Stimulated activated naive CD8-positive, alpha-beta T cell treated with anti-CD3 and anti-CD28 coated beads, Interleukin-15, Interleukin-2, amounts not matched to agents 100 U/mL and 50 U/mL, for 24 hours (primary cell): ENCODE measurements around the gene TPBGL.
A peak's percentile ranks its signal among the peaks of the same experiment; 100 is the strongest.

Experiments
- ATAC-seq: fragments of 150-1000 bp; cut with Tn5 transposase; one replicate; pipeline ENCODE4 v1.10.0; 2021
- DNase-seq: peaks from one replicate; pipeline ENCODE4 v3.0.0; 2021

Gene TPBGL

GRCh38 chr11:75212411-75212810 lies 28.2 kb upstream of the TPBGL start:
- no peak for ATAC-seq

GRCh38 chr11:75214411-75214821 lies 26.2 kb upstream of the TPBGL start:
- peak; percentile 86 for DNase-seq
- ATAC-seq: peak; percentile 65

More at GRCh38 chr11:75212411-75212810, 28.2 kb upstream of the TPBGL start:
- no peak for DNase-seq

DNA sequence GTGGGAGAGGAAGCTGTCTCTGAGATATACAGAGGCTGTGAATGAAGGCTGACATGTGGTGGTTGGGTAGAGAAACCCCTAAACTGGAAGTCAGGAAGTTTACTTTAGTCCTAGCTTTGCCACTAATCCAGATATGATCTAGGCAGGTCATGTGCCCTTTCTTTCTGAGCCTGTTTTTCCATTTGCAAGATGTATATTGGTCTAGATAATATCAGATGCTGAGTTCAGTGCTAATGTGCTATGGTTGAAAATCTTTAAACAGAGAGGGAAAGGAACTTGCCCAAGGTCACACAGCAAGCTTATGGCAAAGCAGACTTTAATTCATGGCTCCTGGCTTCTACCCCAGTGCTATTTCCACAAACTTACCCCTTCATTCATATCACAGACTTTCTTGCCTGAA lies 25.7 kb upstream of the TPBGL start:
- no peak for ATAC-seq
- no peak for DNase-seq

GRCh38 chr11:75219869-75220268 lies 20.7 kb upstream of the TPBGL start:
- no peak for ATAC-seq
- DNase-seq: no peak

DNA sequence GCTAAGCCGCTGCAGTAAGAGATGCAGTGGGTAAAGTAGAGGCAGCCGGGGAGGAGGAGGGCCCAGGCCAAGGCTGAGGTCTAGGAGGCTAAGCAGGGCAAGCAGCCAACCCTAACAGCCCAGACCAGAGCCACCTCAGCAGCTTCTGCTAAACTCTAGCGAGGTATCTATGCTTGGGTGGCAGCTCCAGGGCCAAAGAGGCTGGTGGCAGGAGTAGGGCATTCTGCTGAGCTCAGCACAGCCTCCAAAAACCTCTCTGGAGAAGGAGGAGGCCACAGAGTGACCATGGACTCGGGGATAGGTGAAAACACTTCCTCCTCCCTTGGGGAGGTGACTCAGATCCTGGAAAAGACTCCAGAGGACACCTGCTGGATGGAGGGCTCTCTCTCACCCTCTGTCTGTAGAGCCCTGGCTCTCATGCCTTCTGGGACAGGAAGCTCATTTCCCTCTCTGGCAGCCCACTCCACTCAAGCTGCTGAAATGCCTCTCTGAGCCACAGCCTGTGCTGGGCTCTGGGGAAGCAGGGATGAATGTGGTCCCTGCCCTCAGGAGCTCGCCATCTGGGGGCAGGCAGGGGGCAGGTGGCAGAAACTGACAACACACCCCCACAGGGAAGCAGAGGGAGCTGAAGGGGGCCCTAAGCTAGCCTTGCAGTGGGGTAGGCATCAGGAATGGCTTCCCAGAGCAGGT lies 16.5 kb upstream of the TPBGL start:
- ATAC-seq (no peak), DNase-seq (no peak)

DNA sequence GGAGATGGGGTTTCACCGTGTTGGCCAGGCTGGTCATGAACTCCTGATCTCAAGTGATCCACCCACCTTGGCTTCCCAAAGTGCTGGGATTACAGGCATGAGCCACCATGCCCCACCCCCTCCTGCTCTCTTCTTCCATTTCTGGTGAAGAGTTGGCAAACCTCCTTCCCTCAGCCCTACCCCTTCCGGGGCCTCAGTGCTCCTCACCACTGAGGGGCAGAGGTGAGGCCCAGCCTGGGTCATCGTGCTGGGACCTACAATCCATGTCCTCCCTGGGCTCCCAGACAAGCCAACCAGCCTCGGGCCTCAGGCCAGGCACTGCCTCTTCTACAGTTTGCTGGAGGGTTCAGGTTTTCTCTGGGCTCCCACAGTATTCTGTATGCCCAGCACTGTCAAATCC lies 14.8 kb upstream of the TPBGL start:
- ATAC-seq (no peak), DNase-seq (no peak)

DNA sequence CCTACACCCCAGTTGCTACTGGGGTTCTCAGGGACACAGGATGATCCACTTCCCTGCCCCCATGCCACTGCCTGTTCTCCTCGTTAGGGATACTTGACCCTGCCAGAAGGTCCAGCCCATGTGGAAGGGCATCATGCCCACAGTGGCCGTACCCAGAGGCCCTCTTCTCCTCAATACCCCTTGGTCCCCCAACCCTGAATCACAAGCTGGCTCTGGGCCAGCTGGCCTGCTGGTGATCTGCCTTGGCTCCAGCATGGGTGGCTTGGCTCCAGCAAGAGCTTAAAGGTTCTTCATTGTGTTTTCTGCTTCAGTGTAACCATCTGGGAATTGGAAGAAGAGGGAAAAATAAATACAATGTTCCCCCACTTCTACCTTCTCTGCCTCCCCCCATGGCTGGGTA lies 11.1 kb upstream of the TPBGL start:
- DNase-seq (no peak), ATAC-seq (no peak)

DNA sequence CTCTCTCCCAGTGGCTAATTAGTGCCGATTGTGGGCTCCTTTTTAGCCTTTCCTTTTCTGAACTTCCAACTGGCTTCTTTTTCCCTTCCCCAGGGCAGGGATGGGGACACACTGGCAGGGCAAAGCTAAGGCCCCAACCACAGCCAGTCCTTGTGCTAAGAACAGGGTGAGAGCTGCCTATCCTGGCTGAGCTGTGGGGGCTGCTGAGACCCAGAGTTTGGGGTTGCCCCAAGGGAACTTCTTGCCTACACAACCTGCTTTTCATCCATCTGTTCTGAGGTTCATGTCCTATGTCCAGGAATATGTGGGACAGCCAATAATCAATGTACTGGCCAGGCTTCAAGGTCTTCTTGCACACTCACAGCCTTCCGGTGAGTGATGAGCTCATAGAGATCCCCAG lies 10.0 kb upstream of the TPBGL start:
- ATAC-seq (no peak), DNase-seq (no peak)

DNA sequence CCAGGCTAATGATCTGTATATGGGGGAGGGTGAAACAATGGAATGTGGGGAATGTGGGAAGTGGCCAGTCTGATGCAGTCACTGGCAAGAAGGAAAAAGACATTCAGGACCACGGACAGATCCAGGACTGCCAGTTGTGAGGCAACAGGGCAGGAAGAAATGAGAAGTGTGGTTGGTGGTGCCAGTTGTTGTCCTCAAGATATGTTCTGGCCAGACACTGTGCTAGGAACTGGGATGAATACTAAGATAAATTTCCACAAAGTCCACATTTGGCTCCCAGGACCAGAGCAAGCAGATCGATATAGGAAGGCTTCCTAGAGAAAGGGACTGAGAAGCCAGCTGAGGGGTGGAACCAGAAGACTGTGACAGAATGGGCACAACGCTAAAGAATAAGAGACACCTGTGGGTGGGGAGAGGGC lies 6.8 kb upstream of the TPBGL start:
- ATAC-seq (no peak), DNase-seq (peak; percentile 37)

DNA sequence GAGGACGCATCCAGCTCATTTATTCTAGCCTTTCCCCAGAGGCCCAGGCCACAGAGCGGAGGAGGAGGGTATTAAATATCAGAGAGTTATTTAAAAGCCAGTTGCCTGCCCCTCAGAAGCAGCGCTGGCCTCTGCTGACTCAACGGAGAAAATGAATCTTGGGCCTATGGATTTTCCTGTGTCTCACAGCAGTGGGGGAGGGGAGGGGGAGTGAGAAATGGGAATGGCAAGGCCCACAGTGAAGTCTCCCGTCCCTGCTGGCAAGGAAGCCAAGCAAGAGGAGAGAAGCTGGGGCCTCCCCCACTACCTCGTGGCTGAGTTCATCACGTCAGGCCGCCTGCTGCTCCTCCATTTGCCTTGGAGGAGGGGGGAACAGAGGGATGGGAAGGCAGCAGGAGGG lies 4.5 kb upstream of the TPBGL start:
- no peak for ATAC-seq
- DNase-seq: no peak

DNA sequence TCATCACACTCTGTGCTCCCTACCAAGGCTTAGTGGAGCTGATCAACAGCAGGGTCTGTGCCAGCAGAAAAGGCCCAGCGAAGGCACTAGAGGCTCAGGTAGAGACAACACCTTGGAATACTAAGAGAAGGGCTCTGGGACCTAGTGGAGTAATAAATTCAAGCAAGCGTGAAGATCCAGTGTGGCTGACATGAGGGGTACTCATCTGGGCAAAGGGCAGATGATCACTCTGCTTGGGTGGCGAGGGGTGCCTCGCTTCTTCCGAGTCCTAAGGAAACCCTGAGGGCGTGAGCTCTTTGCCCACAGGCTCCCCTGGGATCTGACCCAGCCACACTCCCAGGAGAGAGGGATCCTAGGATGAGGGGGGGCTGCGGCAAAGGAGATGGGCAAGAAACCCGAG lies 3.5 kb upstream of the TPBGL start:
- ATAC-seq: no peak
- no peak for DNase-seq

DNA sequence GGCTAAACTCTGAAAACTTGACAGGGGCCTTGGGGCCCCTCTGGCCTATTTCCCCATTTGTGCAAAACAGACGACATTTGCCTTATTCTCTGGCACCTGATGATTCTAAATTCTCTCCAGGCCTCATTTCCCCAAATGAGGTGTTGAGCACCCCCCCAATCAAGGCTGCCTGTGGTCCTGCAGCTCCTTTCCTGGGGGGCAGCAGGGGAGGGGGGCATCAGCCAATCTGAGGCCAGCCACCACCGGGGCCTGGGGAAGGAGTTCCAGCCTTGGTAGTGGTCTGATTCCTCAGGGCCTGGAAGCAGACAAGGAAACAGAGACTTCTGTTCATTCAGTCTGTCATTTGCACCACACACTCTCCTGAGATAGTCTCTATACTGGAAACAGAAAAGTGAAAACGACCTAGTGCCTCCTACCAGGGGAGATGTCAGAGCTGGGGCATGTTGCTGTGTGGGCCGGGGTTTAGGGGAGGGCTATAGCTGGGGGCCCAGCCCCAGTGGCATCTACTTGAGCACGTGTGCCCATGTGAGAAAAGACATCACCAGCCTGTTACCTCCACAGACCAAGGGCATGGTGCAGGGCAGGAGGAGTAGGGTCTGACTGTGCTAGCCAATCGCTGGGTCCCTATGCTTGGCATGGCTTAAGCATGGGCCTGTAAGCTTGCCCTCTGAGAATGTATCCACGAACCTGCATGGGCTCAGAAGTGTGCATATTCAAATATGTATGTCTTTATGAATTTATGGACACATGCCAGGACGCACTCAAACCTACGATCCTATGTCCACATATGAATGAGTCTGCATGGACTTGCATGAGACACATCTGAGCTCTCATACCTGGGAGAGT lies 1.8 kb upstream of the TPBGL start:
- ATAC-seq (no peak), DNase-seq (no peak)

GRCh38 chr11:75239531-75240290 lies 863 bp upstream of the TPBGL start:
- no peak for ATAC-seq
- DNase-seq: no peak

GRCh38 chr11:75241036-75241905 lies 697 bp downstream of the TPBGL start:
- DNase-seq (peak; percentile 91), ATAC-seq (peak; percentile 89)

- ATAC-seq (peak; percentile 30), DNase-seq (no peak)
Measured at GRCh38 chr11:75241906-75242644, 1.5 kb downstream of the TPBGL start.

DNA sequence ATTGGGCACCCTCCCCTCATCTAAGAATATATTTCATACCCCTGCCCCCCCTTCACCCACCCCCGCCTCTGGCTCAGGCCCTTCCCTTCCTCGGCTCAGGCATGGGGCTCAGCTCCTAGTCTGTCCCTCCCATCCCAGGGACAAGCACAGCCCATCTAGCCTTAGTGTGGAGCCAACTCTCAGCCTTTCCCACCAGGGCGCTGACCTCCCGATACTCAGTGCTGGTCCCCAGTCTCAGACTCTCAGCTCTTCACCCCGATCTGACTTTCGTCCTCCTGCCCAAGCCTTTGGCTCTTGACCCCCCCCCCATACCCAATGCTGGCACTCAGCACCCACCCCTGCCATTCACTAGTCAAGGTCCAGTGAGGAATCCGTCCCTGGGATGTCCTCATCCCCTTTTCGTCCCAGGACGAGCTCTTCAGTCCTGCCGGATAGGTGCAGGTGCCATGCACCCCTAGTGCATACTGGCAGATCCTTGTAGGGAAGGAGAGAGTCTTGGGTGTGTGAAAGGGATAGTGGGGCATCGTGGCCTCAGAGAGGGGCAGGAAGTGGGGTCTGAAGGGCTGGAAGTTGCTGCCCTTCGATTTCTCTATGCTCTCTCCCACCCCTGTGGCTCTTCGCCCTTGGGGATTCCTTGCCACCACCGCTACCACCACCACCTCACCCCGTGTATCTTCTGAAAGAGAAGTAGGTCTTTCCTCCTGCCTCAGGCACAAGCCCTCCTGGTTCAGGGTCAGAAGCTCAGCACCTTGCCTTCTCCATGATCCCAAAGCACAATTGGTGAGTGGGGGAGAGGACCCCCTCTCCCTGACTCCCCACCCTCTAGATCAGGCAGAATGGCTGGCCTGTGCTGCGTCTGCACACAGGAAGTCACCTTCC lies 2.4 kb downstream of the TPBGL start:
- ATAC-seq (no peak), DNase-seq (no peak)

DNA sequence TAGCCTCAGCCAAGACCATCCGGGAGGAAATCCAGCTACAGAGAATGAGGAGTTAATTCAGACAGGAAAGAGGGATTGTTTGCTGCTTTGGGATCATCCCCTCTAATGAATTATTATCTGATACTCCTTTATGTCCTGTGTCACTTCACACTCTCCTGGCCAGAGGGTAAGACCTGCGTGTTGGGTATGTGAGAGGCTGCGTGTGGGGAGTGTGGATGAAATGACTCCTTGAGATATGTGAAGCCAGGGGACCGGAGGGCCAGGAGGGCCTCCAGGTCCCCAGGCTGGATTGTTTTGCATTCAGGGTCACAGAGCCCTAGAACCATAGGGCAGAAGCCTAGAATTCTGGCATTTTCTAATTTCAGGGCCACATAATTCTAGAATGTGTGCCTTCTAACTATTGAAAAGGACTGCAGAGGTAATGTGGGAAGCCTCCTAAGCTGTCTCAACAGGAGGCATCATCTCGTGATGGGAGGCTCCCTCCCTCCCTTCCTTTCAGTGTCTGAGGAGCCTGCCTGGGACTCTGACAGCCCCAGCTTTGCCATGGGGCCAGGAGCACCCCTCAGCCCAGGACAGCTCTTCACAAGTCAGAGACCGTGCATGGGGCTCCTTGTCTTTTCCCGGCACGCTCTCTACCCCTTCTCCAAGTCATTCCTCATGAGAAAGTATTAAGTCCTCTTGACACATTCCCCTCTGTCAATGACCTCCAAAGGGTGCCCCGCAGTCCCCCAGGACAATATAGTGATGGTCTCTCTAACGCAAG lies 3.7 kb downstream of the TPBGL start:
- DNase-seq (no peak), ATAC-seq (no peak)

- ATAC-seq: no peak
- no peak for DNase-seq
Measured at GRCh38 chr11:75245356-75246005, 4.9 kb downstream of the TPBGL start.
